GOT3 (cell line): ENCODE measurements around the gene CNMD.
"Not testable (repeated sequence)": the region's sequence is repeated elsewhere in the genome, so short reads cannot be mapped to it uniquely, and the experiment has no call there.

Experiments used
- DNase-seq: peaks from one replicate; lab custom pipeline; 2025; ENCODE audit warnings: mixed read lengths; lab: John Stamatoyannopoulos, UW

CNMD gene

DNA sequence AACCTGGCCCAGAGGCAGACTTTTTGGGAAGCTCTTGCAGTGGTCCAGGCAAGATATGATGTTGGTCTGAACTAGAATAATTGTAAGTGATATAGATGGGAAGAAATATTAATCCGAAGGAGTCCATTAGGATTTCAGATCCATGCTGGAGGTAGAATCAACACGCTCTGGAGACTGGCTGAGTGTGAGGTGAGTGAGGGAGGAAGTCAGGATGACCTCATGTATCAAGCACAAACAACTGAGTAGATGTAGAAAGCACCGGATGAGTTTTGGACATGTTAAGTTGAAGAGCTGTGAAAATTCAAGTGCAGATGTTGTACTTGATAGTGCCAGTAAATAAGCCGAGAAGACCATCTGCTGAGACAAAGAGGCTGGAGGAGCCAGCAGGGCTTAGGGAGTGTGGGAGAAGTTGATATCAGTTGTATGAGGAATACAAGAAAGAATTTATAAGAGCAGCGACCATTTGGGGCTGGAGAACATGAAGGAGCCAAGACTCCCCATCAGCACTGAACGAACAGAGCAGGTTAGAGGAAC is 5.3 kb upstream of the CNMD start:
- DNase-seq, result no peak

DNA sequence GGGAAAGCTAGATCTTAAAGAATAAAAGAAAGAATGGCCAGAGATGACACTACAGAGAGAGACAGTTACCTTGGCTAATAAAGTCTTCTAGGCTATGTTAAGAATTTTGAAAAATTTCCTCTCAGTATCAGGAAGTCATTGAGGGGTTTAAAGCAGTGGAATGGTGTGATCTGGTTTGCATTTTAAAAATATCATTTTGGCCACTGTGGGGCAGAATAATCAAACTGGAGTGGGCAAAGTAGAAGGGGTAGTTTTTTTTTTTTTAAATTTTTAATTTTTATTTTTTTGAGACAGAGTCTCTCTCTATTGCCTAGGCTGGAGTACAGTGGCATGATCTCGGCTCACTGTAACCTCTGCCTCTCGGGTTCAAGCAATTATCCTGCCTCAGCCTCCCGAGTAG is 4.4 kb upstream of the CNMD start:
- no peak for DNase-seq

DNA sequence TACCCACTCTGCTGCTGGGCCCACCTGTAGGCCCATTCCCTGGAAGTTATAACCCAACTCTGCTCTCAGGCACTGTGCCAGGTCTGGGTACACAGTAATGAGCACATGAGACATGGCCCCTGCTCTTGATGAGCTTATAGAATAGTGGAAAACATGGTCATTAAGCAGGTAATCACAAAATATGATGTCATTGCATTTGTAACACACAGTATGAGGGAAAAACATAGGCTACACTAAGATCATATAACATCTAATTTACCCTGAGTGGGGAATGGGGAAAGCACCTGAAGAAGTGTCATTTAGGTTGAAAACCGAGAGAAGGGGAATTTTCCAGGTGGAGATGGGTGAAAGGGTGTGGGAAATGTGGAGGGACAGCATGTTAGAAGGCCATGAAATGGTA is 3.9 kb upstream of the CNMD start:
- DNase-seq, result no peak

DNA sequence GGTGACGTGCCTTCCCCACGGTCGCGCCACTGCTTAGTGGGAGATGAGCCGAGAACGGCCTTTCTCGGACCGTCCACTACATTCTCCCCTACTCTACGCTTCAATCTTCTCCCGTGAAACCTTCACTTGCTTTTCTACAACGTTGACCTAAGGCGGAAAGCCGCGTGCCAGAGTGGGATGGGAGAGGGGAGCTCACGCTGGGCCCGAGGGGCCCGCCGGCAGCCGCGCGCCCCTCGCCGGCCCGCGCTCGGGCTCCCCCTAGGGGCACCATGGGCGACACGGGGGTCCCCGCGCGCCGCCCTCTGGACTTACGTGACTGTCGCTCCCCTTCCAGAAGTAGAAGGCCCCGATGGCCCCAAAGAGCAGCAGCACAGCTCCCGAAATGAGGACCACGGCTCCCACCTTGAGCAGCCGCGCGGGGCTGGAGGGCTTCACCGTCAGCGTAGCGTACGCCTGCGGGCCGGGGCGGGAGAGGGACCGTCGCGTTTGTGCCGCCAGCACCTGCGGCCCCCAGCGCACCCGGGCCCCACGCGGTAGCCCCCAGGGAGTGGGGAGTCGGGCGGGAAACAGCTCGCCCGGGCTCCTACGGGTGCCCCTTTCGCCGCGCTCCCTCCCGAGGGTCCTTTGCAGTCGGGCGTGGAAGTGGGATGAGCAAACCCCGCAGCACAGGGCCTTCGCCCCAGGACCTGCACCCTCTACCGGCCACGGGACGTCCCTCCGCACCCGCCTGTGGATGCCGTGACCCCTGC is 727 bp downstream of the CNMD start:
- no peak for DNase-seq

DNA sequence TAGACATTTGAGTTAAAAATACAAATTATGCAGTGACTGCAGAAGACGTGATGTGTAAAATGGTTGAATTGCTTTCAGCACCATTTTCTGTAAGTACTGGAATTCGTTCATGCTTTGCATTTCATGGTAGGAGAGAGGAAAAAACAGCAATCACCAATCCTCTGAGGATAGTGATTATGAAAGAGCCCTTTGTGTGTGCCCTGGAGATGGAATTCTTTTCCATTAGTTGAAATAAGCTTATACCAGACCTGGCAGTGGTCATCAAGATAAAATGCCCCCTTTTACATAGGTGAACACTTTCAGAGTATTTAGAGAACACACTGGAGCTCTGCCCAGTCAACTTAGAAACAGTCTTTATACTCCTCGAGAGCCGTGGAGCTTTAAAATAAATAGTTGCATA is 1.7 kb downstream of the CNMD start:
- DNase-seq, result no peak

DNA sequence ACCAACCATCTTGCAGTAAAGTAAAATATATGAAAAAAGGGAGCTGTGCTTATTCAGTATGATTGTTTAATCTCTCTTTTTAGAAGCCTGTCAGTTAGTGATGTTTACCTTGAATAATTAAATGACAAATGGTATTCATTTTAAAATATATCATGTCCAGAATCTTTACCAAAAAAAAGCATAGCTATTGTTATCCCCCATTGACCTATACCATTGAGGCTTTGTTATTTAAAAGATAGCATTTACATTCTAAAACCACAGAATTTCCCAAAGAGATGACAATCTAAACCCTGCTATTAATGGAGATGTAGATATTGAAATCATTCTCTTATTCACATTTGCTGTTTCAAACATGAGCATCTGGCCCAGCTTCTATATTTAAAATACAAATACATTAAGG is 2.2 kb downstream of the CNMD start:
- DNase-seq, result no peak

DNA sequence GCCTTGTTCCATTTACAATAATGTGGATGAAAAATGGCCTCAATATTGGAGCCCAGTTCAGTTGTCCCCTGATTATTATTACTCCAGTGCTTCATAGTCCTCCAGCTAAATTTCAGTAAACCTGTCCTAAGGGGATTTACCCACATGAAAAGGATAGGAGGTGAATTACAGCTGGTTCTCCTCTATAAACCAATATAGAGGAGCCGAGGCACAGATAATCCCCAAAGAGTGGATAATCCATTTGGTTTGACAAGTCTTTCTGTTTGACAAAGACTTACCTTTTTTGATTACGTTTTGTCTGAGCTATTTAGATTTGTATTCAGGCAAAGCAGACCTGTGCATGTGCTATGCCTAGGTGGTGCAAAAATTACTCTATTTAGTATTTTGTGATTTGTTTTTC is 2.7 kb downstream of the CNMD start:
- DNase-seq, result no peak

DNA sequence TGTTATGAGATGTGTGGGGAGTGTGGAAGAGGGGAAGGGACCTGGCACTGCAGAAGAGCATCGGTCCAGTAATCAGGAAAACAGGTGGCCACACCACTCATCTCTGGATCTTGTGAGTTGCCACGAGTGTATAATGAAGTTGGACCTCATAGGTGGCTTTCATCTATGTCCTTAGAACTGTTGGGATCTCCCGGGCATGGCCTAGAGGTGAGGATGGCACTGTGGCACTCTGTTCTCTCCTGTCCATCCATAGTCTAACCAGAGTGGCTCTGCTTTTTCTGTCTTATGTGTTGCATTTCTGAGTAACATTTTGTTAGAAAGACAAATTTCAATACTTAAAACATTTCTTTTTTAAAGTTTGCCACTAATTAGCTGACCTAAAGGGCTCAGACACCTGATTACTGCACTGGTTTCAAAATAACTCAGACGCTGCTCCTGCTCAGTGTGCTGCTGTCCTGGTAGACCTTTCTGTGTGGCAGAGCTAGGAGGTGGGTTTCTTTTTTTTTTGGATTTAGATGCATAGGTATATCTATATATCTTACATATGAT is 5.5 kb downstream of the CNMD start:
- DNase-seq, result no peak

DNA sequence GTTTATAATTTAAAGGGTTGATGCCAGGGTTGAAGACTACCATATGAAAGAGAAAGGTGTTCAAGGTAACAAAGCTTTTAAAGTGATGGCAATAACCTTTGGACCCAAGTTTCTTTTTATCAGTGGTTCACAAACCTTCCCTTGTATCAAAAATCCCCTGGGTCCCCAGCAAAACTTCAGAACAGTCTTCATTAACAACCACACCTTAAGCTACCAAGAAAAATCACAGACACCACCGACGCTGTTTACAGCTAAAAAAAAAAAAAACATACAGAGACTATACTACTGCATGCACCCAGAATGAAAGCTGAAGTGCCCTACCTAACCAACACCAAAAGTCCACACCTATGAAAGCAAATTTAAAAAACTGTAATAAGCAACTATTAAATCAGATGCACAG is 13.4 kb downstream of the CNMD start:
- DNase-seq, result no peak

DNA sequence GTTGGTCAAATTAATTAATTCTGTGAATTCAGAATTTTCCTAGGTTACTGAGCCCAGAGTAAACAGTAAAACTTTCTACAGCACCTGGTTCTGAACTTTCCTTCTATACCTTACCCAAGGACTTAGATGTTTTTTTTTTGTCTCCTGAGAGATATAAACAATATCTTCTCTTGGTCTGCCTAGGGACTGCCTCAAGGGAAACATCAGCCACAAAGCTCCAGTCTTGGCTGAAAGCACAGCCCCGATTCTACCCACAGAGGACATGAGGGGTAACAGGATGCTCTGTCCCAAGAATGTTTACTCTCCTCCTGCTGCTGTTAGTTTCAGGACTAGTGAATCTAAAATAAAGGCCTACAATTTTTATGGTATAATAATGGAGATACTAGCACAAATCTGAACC is 14.3 kb downstream of the CNMD start:
- DNase-seq, result no peak

DNA sequence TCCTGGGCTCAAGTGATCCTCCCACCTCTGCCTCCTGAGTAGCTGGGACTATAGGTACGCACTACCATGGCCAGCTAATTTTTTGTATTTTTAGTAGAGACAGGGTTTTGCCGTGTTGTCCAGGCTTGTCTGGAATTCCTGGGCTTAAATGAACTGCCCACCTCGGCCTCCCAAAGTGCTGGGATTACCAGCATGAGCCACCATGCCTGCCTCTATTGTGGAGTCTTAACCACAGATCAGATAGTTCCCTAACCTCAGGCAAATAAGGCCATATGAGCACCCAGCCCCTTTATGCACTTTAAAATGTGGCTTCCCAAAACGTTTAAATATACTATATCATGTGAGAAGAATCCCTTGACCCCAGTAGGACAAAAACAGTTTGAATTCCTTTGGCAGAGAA is 16.4 kb downstream of the CNMD start:
- DNase-seq, result no peak

DNA sequence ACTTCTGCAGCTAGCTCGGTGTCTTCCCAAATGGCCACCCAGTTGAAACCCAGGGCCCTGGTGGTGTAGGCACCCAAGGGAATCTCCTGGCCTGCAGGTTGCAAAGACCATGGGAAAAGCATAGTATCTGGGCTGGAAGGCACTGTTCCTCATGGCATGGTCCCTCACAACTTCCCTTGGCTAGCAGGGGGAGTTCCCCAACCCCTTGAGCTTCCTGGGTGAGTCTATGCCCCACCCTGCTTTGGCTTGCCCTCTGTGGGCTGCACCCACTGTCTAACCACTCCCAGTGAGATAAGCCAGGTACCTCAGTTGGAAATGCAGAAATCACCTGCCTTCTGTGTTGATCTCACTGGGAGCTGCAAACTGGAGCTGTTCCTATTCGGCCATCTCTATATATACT is 18.3 kb downstream of the CNMD start:
- DNase-seq, result not testable (repeated sequence)

DNA sequence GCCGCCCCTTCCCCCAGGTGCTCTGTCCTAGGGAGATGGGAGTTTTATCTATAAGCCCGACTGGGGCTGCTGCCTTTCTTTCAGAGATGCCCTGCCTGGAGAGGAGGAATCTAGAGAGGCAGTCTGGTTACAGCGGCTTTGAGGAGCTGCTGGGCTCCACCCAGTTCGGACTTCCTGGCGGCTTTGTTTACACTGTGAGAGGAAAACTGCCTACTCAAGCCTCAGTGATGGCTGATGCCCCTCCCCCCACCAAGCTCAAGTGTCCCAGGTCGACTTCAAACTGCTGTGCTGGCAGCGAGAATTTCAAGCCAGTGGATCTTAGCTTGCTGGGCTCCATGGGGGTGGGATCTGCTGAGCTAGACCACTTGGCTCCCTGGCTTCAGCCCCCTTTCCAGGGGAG is 18.7 kb downstream of the CNMD start:
- DNase-seq, result not testable (repeated sequence)

DNA sequence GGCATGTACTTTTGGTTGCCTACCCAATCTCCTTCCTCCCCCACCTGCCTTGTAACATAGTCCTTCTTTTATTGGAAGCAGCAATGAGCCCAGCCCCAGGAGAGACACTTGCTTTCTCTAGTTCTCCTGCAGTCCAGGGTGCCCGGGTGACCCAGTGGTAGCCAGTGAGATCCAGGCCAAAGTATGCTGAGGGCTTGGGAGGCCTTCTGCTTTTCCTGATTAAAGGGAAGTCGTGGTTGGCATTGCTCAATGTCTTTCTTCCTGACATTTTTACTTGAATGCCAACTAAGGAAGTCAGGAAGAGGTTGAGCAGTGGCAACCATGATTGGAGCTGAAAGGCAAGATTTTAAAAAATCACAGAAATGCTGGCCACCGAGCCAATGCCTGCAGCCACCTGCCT is 25.7 kb downstream of the CNMD start:
- DNase-seq, result no peak

DNA sequence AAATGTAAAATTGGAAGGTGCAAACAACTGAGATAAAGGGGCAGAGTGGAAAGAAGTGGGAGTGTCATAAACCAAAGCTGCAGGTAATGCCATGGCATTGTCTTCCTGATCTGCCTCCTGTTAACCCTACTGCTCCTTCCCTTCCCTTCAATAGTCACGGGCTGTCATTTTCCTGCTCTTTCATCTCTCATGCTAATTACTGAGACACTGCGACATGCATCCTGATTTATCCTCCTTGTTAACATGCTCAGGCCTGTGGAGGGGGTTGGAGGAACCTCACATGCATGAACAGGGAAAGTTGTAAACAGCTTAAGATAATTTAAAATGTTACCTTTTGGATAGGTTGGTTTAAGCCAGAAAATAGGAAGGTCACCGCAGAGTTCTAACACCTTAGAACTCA is 27.2 kb downstream of the CNMD start:
- DNase-seq, result no peak

DNA sequence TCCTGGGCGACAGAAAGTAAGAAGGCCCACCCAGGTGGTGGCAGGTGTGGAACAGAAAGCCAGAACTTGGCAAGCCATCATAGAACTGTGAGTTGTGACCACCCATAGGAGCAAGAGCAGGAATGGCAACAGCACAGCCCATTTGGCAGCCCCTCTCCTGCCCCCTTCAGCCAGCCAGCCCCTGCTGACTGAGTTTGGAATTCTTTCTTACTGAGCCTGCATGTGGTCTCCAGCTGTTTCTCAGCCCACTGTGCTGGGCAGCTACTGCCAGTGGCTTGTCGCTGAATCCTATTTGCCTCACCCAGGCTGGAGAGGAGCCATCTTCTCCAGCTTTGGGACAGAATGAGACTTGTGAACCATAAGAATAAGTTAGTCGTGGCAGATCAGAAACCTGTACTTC is 28.3 kb downstream of the CNMD start:
- DNase-seq, result no peak

DNA sequence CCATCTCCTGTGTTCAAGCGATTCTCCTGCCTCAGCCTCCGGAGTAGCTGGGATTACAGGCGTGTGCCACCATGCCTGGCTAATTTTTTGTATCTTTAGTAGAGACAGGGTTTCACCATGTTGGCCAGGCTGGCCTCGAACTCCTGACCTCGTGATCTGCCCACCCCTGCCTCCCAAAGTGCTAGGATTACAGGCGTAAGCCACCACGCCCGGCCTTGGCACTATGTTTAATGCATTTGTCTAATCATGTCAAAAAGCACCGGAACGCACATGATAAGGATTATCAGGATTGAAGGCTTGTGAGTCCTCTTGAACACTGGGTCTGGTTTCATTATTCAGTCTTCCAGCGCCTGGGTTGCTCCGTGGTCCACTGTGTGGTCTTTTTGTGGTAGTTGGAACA is 31.4 kb downstream of the CNMD start:
- DNase-seq, result not testable (repeated sequence)

DNA sequence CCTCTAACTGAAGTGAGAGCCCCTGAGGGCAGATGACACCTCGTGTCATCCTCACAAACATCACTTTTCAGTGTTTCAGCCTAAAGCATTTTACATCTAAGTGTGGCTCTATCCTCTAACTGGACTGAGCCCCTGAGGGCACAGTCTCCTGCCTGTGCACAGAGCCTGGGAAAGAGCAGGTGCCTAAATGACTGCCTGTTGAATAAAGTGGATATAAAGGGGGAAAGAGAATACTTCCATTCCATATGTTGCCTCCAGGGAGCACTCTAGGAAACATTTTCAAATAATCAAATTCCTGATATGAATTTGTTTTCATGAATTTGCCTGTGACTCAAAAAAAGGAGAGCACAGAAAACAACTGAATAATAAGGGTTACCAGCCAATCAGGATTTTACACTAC is 32.2 kb downstream of the CNMD start:
- DNase-seq, result no peak

DNA sequence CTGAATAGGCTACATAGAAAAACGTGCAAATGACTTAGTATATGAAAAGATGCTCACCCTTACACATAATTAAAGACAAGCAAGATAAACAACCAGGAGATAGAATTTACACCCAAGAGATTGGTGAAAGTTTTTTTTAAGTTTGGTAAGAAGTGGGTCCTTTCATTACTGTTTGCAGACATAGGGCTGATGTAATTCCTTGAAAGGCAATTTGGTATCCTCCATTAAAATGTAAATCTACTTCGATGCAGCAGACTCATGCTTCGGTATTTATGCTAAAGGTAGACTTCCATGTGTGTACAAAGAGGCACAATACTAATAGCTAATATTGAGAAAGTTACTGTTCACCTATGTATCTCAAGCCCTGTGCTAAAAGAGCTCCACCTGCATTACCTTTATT is 33.5 kb downstream of the CNMD start:
- no peak for DNase-seq

DNA sequence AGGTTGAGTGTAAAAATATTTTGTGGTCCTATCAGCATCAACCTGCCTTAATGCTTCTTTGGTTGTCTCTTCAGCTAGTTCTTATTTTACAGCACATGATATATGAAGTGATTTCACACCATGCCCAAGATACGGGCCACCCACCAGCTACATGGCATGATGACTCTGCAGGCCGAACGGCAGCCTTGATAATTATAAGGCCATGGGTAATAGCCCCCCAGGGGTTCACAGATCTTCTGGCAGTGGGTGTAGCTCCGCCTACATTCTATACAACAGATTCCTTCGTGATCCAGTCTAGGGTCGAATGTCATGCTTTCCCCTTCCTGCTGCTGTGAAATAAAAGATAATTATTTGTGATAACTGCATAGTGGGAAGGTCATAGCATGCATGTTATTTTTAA is 36.1 kb downstream of the CNMD start:
- DNase-seq, result no peak

DNA sequence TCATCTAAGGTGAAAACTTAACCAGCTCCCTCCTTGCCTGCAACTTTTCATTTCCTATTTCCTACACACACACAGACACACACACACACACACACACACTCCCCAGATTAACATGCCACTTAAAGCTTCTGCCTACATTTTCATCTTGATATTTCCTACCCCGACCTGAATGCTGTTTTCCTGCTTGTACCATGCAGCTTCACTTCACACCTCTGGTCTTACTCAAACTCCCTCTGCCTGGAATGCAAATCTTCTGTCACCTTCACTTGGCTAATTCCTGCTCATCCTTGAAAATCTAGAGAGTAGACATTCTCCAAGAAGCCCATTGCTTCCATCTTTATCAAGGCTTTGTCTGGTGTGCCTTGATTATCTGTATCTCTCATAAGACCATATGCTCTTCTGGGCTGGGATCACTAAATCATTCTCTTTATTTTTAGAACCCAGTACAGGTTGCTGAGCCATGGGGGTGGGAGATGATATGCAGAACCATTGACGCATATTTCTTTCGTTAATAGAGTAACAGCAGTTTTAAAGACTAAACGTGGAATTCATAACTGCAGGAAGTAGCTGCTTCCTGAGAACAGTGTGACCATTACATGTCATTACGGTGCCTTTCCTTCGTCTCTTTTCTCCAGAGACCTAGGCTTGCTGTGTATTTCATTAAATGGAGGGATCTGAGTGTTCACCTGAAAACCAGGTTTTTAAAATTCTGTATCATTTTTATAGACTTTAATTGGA is 37.7 kb downstream of the CNMD start:
- DNase-seq, result no peak

DNA sequence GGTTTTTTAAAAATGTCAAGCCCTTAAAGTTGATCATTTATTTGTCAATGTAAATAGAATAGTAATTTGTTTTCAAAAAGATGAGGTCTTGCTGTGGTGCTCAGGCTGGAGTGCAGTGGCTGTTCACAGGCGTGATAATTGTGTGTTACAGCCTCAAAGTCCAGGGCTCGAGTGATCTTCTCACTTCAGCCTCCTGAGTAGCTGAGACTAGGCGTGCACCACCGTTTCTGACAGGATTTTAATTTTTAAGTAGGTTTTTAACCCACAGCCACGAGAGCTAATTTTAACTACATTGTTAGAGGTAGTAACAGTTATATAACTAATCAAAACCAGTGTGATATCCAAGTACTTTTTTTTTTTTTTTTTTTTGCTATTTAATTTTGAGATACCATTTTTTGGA is 43.1 kb downstream of the CNMD start:
- DNase-seq, result no peak

DNA sequence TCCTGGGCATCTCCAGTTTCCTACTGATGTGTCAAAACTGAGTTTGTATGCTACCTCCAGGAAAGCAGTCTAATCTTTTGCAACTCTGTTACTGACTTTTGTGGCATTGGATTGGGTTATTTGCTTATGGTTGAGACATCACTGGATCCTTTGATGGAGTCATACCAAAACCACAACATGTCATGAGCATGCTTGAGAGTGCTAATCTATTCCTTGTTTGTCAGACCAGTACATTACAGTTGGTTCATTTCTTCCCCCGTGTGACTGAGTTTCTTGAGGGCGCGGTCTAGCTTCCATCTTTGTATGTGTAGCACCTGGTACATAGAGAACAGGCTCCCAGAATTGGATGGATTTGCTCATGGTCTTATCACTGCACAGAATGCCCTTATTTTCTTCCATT is 43.8 kb downstream of the CNMD start:
- DNase-seq, result no peak
